Amygdala (tissue), 56 donors: ENCODE data around the gene LRRC37A3.
"Not testable (repeated sequence)": the region's sequence is repeated elsewhere in the genome, so short reads cannot be mapped to it uniquely, and the experiment has no call there.

Experiments
- DNase-seq, 56 donors: peaks; one replicate each; lab custom pipeline; 2025; lab: John Stamatoyannopoulos, UW

The LRRC37A3 gene

DNA sequence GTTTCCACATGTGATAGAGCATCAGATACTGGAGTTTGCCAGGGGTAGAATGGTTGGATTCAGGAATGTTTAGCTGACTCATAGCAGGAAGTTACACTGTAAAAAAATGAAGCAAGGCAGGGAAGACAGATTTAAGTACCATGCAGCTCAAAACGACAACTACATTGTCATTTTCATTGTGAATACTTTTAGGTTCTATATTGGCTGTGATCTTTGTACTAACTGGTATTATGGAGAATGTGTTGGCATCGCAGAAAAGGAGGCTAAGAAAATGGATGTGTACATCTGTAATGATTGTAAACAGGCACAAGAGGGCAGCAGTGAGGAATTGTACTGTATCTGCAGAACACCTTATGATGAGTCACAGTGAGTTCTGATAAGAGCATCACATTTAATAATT lies 8.2 kb upstream of the LRRC37A3 start:
- DNase-seq, result peak in 15 of 56 donors; percentile 8 to 59 (median 37)

DNA sequence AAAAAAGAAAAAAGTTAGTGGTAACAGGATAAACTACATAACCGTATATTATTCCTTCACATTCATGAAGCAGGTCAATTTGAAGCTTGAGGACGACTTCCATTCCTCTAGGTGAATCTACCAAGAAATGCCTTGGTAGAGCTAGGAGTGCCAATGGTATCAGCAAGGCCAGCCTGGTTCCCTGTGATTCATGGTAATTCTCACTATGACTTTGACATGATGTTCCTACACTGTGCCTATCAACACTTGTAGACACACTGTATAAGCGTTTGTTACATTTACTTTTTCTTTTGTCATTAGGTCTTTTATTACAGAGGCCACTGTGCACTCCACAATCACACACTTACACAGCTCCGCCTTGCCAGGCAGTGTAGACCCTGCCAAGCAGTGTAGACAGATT lies 7.2 kb upstream of the LRRC37A3 start:
- DNase-seq, result not testable (repeated sequence)

DNA sequence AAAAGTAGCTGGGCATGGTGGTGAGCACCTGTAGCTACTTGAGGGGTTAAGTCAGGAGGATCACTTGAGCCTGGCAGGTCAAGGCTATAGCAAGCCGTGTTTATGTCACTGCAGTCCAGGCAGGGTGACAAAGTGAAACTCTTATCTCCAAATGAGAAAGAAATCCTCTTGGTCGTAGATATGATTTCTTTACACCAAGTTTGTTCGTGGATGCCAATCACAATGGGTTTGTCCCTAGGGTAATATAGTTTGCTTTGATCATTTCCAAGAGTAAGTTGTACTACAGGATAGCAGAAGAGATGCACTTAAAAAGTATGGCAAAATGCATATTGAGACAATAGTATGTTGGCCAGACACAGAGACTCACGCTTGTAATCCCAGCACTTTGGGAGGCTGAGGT lies 6.0 kb upstream of the LRRC37A3 start:
- not testable (repeated sequence) for DNase-seq

DNA sequence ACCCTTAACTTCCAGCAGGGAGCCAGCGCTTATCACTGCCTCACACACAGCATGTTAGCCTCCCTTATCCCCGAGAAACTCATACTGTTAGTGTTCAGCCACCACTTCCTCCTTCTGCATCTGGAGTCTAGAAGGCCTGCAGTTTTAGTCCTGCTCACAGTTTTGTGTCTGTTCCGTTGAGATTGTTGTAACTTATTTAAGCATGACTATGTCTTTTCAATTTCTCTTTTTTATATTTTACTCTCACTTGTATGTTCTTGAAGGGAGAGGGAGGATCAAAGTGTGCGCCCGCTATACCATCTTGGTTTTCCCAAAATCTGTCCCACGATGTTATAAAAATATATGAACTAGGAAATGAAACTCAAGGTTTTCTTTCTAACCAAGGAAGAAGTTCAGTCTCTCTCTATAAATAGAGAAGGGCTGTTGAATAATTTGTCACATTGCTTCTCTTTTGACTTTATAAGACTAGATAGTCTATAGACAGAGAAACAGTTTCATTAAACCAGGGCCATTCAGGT lies 3.8 kb upstream of the LRRC37A3 start:
- peak in 1 of 56 donors; percentile 8 for DNase-seq

DNA sequence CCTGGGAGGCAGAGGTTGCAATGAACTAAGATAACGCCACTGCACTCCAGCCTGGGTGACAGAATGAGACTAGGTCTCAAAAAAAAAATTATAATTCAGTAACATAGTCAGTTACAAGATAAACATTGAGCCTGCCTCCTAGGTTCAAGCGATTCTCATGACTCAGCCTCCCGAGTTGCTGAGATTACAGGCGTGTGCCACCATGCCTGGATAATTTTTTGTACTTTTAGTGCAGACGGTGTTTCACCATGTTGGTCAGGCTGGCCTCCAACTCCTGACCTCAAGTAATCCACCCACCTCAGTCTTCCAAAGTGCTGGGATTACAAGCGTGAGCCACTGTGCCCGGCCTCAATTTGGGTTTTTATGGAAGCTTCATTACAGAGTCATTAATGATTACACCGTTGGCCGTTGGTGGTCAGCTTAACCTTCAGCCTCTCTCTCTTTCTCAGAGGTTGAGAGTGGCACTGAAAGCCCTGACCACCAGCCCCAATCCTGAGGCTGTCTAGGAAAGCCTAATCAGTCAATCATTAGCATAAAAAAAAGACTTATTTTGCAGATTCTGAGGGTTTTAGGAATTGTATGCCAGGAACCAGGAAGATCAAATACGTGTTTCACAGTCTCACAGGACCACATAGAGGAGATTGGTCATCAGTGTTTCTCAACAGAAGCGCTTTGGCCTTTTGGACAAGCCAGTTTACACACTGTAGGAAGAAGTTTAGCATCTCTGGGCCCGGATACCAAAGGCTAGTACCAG lies 1.3 kb upstream of the LRRC37A3 start:
- peak in 1 of 56 donors; percentile 9 for DNase-seq

DNA sequence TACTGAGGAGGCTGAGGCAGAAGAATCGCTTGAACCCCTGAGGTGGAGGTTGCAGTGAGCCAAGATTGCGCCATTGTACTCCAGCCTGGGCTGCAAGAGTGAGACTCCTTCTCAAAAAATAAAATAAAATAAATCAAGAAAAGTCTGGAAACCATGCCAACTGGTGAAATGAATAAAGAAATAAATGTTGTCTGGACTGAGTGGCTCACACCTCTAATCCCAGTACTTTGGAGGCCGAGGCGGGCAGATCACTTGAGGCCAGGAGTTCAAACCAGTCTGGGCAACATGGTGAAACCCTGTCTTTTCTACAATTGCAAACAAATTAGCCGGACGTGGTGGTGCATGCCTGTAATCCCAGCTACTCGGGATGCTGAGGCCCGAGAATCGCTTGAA lies 744 bp upstream of the LRRC37A3 start:
- peak in 5 of 56 donors; percentile 11 to 43 (median 18) for DNase-seq

DNA sequence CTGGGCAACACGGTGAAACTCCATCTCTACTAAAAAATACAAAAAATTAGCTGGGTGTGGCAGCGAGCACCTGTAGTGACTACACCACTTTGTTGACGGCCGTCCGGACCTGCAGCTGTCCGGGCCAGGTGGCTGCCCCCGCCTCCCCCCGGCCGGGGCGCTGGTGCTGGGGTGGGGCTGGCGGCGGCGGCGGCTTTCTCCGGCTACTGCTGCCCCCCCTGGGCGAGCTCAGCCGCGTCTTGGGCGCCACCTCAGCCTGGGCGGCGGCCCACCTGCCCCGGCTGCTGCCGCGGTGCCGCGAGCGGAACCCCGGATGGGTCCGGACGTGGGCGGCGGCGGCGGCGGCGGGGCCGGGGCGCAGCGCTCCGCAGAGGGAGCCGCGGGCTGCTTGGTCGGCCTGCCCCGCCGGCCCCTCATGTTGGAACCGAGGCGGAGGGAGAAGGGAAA lies 413 bp downstream of the LRRC37A3 start:
- peak in 18 of 56 donors; percentile 10 to 71 (median 47) for DNase-seq

DNA sequence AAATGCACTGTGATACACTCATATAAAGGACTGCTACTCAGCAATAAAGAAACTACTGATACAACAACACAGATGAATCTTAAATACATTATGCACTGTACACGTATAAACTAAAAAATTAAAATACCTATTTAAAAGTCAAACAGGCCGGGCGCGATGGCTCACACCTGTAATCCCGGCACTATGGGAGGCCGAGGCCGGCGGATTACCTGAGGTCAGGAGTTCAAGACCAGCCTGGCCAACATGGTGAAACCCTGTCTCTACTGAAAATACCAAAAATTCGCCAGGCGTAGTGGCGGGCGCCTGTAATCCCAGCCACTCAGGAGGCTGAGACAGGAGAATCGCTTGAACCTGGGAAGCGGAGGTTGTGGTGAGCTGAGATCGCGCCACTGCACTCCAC lies 1.7 kb downstream of the LRRC37A3 start:
- DNase-seq, result not testable (repeated sequence)

DNA sequence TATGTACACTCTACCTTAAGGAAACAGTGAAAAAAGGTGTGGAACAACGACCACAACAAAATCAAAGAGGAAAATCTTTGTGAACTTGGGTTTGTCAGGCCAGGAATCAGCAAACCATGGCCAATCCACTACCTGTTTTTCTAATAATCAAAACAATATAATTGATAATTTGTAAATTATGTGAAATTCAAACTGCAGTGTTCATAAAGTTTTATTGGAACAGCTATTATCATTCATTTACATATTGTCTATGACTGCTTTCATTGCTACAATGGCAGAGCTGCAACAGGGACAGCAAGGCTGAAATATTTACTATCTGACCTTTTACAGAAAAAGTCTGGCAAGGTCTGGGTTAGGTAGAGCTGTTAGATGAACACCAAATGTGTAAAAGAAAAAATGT lies 4.0 kb downstream of the LRRC37A3 start:
- DNase-seq, result not testable (repeated sequence)

DNA sequence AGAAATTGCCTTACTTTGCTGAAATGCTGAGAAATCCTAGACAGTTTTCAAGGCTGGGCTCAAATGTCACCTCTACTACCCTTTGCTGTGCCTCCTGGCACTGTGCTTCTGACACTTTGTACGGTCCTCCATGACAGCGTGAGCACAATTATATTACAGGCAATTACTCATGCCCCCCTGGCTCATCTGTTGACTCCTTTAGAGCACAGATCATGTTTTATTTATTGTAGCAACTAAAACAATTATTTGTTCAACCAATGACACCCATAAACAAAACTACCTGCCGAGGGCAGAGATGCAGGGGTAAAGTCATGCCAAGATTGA lies 9.1 kb downstream of the LRRC37A3 start:
- DNase-seq, result not testable (repeated sequence)

DNA sequence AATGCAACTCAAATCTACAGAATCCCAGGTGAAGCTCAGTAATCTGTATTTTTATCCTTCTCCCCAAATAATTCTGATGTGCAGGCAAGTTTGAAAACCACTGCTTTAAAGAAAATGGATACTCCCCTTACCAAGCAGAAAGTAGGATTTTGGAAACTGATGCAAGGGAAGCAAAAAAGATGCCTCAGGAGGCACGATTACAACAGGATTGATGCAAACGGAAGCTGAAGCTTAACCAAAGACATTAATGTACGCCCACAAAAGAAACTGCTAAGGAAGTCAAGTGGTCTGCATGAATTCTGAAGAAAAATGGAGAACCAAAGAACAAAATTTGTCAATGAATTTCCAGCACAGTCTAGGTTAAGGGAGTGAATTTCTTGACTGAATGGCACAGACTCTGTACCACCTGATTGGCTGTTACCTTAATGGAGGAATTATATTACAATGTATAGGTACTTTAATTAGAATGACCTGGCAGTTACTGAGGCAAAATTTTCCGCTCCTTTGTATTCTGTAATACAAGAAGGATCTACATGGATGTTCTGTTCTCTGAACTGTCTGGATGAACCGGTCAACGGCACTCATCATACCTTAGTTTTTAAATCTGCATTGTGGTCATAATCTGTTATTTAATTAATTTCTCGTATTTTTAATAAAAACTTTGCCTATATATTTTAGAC lies 9.6 kb downstream of the LRRC37A3 start:
- DNase-seq, result not testable (repeated sequence)

DNA sequence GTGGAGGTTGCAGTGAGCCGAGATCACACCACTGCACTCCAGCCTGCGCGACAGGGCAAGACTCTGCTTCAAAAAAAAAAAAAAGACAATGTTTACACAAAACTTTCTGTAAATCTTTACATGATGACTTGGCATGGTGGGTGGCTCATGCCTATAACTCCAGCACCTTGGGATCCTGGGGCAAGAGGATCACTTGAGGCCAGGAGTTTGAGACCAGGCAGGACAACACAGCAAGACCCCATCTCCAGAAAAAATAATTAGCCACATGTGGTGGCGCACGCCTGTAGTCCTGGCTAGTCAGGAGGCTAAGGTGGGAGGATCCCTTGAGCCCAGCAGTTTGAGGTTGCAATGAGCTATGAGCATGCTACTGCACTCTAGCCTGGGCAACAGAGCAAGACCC lies 15.2 kb downstream of the LRRC37A3 start:
- DNase-seq, result not testable (repeated sequence)

DNA sequence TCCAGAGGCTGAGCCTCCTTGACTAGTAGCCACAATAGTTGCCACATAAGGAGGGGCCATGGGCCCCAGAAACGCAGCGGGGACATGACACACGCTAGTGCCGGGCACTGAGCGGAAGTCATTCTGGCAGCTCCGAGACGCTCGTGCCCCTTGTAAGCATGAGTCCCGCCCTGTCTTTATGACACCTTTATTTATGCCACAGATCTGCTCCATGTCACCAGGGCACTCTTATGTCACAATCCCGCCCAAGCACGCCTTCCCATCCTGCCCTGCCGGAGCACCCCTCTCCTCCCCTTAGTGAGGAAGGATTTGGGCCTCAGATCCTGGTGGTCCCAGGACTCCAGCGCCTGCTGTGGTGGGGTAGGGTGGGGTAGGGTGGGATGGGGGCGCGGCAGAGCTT lies 22.1 kb downstream of the LRRC37A3 start:
- not testable (repeated sequence) for DNase-seq

DNA sequence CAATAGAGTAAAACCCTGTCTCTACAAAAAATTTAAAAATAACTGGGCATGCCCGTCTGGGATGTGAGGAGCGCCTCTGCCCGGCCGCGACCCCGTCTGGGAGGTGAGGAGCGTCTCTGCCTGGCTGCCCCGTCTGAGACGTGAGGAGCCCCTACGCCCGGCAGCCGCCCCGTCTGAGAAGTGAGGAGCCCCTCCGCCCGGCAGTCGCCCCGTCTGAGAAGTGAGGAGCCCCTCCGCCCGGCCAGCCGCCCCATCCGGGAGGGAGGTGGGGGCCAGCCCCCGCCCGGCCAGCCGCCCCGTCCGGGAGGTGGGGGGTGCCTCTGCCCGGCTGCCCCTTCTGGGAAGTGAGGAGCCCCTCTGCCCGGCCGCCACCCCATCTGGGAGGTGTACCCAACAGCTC lies 45.1 kb downstream of the LRRC37A3 start:
- not testable (repeated sequence) for DNase-seq

DNA sequence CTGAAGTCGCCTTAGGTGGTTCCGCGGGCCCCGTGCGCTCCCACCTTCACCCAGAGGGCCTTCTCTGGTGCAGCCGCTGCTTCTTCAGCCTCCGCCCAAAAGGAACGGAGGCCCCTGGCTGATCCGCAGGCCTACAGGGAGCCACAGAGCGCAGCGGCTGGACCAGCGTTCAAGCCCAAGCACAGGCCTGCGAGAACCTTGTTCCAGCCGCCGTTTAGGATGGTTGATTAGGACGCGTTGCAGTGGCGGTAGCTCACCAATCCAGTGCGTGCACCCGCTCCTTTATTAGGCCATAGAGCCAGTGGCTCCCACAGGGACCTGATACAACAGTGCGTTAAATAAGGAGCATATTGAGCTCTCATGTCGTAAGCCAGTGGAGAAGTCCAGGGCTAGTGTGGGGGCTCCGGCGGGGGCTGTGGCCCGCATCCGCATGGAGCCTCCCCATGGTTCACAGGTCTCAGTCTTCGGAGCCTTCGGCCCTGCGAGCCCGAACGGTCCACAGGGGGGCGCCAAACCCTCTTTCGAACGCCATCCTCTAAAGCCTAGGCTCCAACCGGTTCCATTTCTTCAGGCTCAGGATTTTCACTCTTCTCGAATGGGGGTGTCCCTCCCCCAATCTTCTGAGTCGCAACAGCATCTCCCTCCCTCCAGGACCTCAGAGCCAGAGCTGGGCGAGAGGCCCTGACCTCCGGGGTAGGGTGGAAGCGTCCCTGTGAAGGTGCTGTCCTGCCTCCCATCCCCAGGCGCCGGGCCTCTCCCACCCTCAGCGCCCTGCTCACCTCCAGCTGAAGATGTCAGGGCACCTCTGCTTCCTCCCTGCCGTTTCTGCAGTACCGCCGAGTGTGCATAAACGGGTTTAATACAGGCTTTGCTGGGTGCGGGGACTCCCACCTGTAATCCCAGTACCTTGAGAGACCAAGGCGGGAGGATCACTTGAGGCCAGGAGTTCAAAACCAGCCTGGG lies 71.5 kb downstream of the LRRC37A3 start:
- DNase-seq, result peak in 35 of 56 donors; percentile 1 to 78 (median 27)

DNA sequence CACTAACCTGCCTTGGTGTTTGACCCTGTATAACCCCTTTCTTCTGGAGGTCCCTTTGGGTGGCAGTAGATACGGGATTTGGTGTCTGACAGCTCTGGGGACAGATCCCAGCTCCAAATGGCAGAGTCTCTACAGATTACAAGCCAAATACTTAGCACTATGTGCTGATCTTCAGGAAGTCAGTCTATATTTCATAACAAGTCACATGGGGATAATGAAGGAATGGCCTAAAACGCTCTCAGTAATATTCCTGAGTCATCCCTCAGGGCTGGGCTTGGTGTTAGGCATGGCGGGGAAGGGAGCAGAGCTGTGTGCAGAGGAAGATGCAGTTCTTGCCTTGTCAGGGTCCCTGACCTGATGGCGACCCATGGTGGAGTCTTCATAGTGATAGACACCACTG lies 72.4 kb downstream of the LRRC37A3 start:
- not testable (repeated sequence) for DNase-seq

DNA sequence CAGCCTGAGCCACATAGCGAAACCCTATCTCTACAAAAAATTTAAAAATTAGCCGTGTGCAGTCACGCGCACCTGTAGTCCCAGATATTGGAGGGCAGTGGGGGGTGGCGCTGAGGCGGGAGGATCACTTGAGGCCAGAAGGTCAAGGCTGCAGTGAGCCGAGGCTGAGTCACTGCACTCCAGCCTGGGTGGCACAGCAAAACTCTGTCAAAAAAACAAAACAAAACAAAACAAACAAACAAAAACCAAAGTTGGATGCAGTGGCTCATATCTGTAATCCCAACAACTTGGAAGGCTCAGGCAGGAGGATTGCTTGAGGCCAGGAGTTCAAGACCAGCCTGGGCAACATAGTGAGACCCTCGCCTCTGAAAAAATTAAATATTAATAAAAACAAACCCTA lies 75.4 kb downstream of the LRRC37A3 start:
- DNase-seq, result not testable (repeated sequence)

DNA sequence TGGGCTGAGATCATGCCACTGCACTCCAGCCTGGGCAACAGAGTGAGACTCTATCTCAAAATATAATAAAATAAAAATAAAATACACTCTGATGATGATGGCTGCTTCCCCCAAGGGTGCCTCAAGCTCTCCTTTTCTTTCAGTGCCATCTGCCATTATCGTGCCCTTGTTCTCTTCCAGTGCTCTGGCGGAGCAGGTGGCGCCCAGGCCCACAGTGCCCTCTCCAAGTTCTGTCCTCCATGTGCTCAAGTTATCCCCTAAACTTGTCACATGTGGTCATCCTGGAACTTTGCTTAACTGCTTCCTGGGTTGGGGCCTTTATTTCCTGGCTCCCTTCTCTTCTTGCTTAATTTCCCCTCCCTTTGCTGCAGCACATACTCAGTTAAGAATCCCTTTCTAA lies 76.4 kb downstream of the LRRC37A3 start:
- DNase-seq, result not testable (repeated sequence)

DNA sequence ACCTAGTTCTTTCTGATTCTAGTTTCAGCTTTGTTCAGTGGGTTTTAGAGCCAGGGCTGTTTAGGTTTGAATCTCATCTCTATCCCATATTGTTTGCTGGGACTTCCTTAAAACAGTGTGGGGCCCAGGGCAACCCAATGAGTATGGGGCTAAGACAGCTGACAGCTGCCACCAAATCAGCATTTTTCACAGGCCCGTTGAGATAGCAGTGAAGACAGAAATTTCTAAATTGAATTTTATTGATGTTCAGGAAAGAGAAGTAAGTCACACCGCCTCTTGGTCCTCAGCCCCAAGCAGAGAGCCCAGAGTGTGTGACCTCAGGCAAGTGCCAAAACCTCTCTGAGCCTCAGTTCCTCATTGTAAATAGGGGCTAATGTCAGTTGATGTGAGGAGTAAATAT lies 78.3 kb downstream of the LRRC37A3 start:
- DNase-seq, result not testable (repeated sequence)

DNA sequence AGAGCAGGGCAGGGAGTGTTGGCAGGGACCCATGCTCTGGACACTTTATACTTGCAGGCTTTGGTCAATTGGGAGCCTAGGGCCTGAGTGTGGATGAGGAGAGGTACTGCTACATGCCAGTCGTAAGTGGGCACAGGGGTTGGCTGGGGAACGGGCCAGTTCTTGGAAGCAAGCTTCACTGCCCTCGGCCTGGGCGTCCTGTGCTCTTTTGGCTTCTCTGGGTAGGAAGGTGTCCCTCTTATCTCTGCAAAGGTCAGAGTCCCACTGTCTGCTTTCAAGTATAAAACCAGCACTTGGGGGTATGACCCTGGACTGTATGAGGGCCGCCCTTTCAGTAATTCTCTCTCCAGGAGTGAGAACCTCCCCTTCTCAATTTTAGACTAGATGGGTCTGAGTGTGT lies 80.8 kb downstream of the LRRC37A3 start:
- DNase-seq, result not testable (repeated sequence)
